HG03571 (cell line): ENCODE measurements around the gene EXOC6.

Source experiments
- ATAC-seq: cut with Tn5 transposase; IDR thresholded peaks from one replicate; pipeline ENCODE4 v1.9.1; 2021; ENCODE audit not compliant: unreplicated experiment

Gene EXOC6

DNA sequence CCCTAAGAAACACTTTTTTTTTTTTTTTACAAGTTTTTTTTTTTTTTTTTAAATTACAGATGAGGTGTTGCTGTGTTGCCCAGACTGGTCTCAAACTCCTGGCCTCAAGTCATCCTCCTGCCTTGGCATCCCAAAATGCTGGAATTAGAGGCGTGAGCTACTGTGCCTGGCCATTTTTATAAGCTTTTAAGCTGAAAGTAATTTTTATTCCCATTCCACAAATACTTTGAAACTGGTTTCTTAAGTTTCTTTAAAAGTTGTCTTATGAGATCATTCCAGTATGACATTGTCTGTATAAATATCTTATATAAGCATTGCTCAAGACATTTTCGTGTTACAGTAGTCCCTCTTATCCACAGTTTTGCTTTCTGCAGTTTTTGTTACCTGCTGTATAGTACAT, 150.9 kb downstream of the EXOC6 start:
- ATAC-seq, result no peak

DNA sequence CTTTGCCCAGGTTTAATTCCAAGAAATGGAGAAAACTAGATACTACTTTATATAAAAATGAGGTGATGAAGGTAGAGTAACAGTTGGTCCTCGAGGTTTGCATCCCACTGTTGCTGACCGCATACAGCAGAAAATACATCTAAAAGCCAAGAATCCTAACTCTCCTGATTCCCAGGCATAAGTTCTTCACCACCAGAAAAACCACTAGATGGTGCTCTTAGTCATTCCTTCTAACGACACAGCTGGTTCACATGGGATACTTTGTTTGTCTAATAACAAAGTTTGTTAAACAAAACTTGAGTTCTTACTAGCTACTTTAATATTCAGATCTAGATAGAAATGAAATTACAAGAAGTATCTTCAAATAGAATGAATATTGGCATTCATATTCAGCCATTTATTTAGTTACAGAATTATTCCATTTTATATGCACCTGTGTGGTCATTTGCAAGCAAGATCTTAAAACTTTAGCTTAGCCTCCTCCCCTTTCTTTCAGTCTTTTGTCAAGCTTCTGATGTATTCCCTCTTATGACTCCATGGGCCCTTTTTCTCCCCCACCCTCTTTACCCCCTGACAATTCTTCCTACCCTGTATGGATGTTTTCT, 158.2 kb downstream of the EXOC6 start:
- ATAC-seq, result no peak

DNA sequence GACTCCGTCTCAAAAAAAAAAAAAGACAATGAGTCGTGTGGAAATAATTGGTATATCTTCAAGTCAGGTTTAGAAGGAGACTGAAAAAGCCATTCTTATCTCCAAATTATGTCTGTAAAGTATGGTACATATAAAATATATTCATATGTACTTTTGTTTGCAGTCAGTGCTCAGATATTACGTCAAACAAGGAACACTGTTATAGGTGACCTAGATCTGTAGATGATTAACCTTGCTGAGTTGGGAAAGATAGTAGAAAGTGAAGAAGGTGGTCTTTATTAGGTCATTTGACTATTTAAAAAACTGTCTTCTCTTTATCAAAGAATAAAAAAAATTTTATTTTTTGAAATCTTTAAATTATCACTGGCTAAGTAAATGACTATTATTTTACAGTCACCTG, 167.4 kb downstream of the EXOC6 start:
- no peak for ATAC-seq

DNA sequence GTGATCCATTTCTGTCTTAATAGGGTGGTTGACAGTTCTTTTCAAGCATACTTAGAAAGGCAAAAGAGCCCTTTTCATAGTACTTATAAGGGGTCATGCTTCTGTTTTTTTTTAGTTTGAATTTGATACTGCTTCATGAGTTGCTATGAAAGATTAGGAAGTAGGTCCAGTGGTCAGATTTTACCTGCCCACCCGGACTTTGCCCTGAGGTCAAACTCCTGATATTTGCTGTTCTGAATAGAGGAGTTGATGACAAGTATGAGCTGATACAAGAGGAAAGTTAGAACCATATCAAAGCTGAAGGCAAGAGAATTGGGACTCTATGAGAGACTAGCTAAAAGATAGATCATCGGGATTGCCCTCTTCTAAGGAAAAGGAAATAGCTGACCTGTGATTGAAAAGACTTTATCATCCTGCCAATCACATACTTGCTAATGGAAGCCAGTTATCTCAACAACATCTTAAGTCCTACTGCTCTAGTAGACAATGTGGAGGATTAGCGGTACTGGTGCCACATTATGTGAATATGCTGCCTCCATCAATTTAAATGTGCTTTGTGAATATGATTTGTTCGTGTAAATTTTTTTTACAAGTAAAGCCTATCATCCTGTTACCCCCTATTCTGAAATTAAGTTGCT, 174.8 kb downstream of the EXOC6 start:
- no peak for ATAC-seq

DNA sequence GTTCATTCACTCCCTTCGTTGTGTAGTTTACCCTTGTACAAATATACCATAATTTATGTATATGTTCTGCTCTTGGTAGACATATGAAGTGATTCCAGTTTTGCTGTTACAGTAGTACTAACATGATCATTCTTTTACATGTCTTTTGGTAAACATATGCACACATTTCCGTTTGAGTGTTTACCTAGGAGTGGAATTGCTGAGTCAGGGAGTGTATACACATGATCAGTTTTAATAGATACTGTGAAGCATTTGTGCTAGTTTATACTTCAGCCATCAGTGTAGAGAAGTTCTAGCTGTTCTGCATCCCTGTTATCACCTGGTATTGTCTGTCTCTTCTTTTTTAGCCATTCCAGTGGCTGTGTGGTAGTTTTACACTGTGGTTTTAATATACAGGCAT, 177.8 kb downstream of the EXOC6 start:
- ATAC-seq, result no peak

DNA sequence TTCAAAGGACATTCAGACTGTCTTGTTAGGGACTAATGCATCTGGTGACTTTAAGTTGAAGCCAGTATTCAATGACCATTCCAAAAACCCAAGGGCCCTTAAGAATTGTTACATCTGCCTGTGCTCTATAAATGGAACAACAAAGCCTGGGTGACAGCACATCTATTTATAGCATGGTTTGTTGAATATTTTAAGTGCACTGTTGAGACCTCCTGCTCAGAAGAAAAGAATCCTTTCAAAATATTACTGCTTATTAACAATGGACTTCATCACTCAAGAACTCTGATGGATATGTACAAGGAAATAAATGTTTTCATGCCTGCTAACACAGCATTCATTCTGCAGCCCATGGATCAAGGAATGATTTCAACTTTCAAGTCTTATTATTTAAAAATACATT, 179.2 kb downstream of the EXOC6 start:
- no peak for ATAC-seq

DNA sequence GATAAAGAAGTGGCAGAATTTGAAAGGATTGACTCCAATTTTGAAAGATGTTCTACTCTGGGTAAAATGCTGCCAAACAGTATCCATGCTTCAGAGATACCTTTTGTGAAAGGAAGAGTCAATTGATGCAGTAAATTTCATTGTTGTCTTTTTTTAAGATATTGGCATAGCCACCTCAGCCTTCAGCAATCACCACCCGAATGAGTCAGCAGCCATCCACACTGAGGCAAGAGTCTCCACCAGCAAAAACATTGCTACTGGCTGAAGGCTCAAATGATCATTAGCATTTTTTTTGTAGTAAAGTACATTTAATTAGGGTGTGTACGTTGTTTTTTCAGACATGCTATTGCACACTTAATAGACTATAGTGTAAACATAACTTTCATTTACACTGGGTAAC, 180.6 kb downstream of the EXOC6 start:
- no peak for ATAC-seq

DNA sequence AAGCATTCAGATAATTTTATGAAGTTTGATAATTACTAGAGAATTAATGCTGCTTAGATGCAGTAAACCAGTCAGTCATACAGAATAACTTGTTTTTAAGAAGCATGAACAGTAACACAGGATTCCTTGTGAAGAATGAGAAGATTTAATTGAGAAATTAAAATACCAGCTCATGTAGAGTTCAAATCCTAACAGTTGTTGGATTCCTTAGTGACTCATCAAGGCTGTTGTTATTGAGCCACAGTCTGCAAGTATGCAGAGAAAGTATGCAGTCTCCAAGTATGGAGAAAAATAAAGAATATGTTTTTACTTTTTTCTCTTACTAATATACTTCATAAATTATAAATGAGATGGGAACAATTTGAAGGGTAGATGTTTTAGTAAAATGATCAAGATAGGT, 182.1 kb downstream of the EXOC6 start:
- ATAC-seq, result no peak

DNA sequence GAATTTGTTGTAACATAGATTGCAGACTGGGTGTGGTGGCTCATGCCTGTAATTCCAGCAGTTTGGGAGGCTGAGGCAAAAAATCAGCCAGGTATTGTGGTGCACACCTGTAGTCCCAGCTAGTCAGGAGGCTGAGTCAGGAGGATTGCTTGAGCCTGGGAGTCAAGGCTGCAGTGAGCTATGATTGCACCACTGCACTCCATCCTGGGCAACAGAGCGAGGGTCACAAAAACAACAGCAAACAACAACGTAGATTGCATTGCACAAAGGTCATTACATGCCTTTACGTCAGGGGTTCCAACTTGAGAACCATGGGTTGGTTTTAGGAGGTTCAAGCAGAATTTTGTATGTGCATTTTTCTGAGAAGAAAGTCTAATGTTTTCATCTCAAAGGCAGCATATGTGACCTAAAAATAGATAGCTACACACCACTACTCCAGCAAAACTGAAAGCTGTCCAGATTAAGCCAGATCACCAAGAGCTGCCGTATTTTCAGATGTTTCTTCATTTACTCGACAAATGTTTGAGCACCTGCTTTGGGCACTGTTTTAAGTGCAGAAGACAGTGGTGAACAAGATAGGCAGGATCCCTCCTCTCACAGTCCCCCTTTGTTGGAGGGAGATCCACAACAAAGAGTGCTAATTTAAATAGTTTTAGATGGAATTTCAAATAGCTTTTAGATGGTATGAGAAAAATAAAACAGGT, 183.9 kb downstream of the EXOC6 start:
- no peak for ATAC-seq

DNA sequence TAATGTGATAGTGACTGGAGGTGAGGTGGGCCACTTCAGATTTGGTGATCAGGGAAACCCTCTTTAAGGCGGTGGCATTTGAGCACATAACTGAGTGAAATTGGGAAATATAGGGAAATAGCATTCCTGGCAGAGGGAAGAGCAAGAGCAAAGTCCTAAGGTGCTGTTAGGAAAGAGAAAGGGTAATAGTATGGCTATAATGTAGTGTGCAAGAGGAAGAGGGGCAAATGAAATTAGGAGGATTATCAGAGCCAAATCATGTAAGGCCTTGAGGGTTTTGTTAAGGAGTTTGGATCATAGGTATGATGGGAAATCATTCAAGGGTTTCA, 184.5 kb downstream of the EXOC6 start:
- no peak for ATAC-seq

DNA sequence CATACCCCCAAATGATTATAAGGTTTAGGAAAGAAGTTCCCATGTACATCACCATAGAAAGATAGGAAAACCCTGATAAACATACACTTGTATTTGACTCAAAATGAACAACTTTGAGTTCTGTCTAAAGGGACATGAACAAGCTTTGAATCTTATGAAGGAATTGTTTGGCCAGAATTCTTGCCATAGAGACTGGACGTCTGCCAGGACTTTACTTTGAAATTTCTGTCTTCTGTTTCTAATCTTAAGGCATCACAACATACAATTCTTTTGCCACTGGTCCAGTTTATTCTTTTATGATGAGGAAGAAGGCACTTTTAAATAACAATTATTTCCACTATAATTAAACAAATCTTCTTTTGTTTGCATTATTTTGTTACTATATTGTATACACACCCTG, 186.1 kb downstream of the EXOC6 start:
- ATAC-seq, result no peak

DNA sequence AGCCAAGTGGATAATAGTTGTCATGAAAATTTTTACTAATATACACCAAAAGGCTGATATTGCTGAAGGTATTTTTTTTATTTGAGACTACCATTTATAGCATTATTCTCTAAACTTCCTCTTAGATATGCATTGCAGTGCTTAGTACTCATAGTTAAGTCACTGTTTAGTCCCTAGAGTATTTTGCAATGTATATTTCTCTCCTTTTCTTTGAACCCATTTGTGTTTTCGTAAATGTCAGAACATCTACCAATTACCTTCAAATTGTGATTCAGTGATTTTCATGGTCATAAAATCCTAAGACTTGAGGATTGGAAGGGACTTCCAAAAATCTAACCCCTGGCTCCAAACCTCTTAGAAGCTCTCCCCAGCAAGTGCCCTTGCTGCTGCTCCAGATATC, 190.8 kb downstream of the EXOC6 start:
- ATAC-seq, result no peak

DNA sequence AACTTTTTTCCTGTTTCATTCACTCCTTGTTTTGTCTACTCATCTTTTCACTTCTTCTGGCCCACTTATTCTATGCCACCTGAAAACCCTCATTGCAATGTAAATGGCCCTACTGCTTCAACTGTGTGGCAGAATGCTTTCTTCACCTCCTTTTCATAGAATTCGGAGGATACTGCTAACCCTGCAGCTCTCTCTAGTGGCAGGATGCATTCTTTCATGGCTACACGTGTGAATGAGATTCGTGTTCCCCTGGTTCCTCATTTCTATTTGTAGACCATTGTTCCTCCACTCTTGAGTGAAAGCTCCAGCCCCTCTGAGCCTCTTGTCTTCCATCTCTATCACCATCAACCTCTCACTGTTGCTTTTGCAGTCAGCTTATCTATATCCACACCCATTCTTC, 191.4 kb downstream of the EXOC6 start:
- ATAC-seq, result no peak

DNA sequence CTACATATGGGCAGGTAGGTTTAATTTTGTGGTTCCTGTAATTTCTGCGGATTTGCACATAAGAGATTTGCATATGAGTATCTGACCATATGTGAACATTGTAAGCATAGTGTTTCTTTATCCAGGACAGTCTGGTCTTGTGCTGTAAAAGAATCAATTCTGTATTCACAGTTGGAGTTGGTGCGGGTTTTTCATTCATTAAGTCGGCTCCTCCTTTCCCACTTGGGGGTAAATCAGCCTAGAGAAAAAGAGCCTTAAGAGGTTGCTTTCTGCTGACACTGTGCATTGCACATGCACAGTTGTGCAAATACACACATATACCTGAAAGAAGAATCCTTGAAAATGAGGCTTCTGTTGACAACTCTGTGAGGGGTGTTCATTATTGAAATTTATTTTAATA, 206.2 kb downstream of the EXOC6 start:
- ATAC-seq, result no peak

DNA sequence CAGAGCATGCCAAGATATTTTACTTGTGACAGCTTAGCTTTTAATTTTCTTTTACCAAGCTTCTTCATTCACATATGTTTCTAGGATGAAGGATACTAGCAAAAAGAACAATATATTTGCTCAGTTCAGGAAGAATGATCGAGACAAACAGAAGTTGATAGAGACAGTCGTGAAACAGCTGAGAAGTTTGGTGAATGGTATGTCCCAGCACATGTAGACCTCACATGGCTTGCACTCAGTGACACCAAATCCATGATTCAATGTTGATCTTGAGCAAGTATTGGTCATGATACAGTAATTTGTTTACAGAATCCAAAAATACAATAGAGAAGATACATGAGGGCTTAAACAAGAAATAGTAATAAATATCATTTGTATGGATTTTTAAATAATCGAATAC, 209.8 kb downstream of the EXOC6 start:
- no peak for ATAC-seq

DNA sequence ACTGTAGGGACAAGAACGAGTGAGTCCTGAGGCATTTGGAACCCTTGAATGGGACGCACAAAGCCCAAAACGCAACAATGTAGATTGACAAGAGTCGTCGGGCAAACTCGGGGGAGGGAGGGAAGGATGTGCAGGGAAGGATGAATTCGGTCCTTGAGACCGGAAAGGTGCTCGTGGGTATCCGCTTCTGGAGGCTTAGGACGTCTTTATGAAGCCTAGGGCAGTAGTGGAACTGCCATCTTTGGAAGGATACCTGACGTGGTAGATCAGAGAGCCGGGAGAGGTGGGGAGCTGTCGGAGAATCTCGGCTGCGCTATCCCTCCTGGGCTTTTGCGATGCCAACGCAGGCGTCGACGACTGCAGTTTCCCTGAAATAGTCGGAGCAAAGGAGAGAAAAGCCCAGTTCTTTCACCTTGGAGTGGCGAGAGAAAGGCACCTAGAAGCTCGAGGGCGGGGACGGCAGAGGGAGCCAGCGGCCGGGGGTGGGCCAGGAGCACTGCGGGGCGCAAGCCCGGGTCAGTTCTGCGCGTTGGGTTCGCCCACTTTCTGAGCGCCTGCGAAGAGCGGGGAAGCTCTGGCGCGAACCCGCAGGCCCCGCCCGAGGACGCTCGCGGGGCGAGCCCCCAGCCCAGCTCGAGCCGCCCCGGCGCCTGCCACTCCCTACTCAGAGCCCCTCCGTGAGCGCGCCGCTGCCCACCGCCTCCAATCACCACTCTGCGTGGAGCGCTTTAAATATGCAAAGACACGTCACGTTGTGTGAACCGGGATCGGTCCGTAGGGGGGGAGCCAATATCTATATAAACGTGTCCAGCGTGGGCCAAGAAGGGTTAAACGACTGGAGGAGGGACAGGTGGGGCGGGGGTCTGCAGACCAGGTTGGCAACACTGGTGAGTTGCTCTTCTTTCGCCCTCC, 211.9 kb downstream of the EXOC6 start, which contains the start of gene CYP26C1:
Gene CYP26C1, plus strand, starts transcription at position 824 of the 912 bp plus-strand sequence. CDS start 466 bp downstream, outside the sequence.
- no peak for ATAC-seq

DNA sequence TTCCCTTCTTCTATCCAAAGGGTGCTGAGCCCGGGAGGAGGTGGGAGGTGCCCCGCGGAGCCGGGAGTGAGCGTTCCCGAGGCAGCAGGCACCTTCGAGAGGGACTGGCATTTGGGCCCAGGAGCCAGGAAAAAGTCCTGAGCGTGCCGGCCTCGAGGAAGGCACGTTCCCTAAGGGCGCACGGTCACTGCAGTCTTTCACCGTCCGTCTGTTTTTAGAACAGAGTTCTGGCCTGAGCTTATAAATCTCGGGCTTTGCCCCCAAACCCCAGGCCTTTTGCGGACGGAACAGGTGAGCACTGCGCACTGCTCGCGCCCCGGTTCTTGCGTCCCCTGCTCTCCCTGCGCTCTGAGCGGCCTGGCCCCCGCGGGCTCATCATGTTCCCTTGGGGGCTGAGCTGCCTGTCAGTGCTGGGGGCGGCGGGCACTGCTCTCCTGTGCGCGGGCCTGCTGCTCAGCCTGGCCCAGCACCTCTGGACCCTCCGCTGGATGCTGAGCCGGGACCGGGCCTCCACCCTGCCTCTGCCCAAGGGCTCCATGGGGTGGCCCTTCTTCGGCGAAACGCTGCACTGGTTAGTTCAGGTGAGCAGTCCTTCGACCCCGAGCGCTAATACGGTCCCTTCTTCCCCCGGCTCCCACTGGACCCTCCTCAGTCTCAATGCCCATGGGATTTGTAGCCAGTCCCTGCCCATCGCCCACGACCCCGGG, 212.7 kb downstream of the EXOC6 start:
- no peak for ATAC-seq

DNA sequence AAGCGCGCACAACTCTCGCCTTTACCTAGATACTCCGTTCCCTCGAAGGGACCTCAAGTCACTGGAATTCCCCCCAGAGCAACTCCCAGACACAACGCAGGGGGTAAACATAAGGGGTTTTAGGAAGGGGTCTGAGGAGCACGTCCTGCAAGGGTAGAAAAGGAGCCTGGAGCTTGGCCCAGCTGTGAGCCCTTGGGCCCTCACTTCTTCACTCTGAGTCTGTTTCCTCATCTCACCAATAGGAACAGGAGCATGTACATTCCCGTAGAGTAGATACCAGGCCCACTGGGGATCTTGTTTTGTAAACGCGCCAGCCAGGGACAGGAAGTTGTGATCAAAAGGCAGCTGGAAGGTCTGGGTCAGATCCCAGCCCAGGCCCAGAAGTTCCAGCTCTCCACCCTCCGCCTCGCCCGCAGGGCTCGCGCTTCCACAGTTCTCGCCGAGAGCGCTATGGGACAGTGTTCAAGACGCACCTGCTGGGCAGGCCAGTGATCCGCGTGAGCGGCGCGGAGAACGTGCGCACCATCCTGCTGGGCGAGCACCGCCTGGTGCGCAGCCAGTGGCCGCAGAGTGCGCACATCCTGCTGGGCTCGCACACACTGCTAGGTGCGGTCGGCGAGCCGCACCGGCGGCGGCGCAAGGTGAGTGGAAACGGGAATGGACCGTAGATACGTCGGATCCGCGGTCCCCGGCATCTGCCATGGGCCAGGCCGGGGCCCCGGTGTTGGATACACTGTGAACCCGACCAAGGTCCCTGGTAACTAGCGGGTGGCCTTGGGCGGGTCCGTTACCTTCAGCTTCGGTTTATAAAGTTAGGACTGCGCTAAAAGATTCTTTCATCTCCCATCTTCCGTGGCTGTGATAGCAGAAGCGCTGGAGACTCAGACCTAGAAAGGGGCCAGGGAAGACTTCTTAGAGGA, 213.5 kb downstream of the EXOC6 start:
- ATAC-seq, result no peak

DNA sequence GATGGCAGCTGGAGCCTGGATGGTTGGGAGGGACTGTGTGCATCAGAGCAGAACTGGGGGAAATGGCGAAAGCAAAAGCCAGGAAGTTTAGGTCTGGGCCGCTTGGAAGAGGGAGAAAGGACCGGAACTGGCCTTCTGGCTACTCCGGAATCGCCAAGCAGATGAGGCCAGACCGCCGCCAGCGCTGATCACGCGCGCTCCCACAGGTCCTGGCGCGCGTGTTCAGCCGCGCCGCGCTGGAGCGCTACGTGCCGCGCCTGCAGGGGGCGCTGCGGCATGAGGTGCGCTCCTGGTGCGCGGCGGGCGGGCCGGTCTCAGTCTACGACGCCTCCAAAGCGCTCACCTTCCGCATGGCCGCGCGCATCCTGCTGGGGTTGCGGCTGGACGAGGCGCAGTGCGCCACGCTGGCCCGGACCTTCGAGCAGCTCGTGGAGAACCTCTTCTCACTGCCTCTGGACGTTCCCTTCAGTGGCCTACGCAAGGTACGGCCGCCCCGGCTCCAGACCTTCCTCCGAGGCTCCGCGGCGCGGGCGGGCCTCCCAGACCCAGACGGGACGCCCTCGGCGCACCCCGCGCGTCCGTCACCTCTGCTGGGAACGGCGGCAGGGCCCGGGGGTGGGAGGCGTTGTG, 214.3 kb downstream of the EXOC6 start:
- no peak for ATAC-seq
